ENCODE results near the gene NHERF1.

GRCh38 chr17:74720506-74720905 lies 27.9 kb upstream of the NHERF1 start:
- TF ChIP-seq ZNF830 (CRISPR knock-in tag; IDR thresholded peaks at IDR 0.05), result no peak
- TF ChIP-seq HBP1 (CRISPR knock-in tag; IDR thresholded peaks at IDR 0.05), result no peak
